AG04450 (cell line): ENCODE data around the gene TRIM37. TPM values are rescaled to one million over a fixed set of nuclear protein-coding genes. Genes with fewer than 3 reads are reported as not detected.

Experiments used
- CTCF ChIA-PET: fragments of 300-600, 350-600 bp; formaldehyde crosslinking; extraction: SDS; loops from one replicate; lab custom pipeline; 2022; ENCODE audit warnings: antibody characterized with exemption, inconsistent platforms; lab: Charles Lee
- POLR2A ChIA-PET: fragments of 350-600 bp; formaldehyde crosslinking; extraction: SDS; loops from one replicate; lab custom pipeline; 2021; ENCODE audit warnings: antibody characterized with exemption, inconsistent platforms; lab: Yijun Ruan, JAX
- DNase-seq: peaks from one replicate; pipeline ENCODE4 v3.0.0-alpha.2; 2011; ENCODE audit warnings: low read depth, low spot score
- H3K27ac ChIP-seq: one replicate; pipeline ENCODE4 v1.5.1; 2012; ENCODE audit warnings: low read depth, low read length, control low read depth
- H3K27me3 ChIP-seq: one replicate; pipeline ENCODE4 v1.6.0; 2012; ENCODE audit warnings: low read length; ENCODE audit not compliant: control insufficient read depth, insufficient read depth
- H3K4me3 ChIP-seq: 2 replicates; pipeline ENCODE4 v1.5.1; 2011; ENCODE audit warnings: mild to moderate bottlenecking, low read depth, low read length, control low read depth
- H3K9me3 ChIP-seq: 2 replicates; pipeline ENCODE4 v1.5.1; 2012; ENCODE audit warnings: low read length; ENCODE audit not compliant: control insufficient read depth, insufficient read depth
- polyA plus RNA-seq: library from polyadenylated mRNA; depleted of rRNA; stranded (reverse); fragments of >200 nt; gene quantifications from 2 replicates; pipeline ENCODE4 v1.2.3, GENCODE V29; 2011
- TF ChIP-seq, protein P1 (sequence below): IDR thresholded peaks from 2 replicates; pipeline ENCODE4 v1.5.1; 2011; ENCODE audit warnings: low read depth, low read length, control low read depth, inconsistent platforms

Gene TRIM37
- polyA plus RNA-seq, 1 experiment: 34.8 TPM

DNA sequence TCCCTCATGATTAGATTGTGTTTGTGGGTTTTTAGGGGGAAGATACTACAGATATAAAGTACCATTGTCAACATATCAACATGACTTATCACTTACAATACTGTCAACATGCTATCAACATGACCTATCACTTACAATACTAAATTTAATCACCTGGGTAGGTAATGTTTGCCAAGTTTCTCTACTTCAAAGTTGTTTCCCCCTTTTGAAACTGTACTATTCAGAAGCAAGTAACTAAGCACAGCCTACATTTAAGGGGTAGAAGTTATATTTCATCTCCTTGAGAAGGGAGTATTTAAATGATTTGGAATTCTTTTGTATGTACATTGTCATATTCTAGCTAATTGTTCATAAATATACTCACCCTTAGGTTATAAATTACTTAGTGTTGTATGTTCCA is 68.7 kb downstream of the TRIM37 start:
- POLR2A ChIA-PET: no interaction called here
- CTCF ChIA-PET: interaction anchor here (1.5 kb wide), 1 partner anchor 519 kb away, joined by 4 read pairs; no protein-coding TSS in a partner anchor
- Histone ChIP-seq H3K27ac (no peak overlapping the region), H3K27me3 (no peaks in the 10 kb centered on the region), H3K9me3 (no peaks in the 10 kb centered on the region), H3K4me3 (no peak overlapping the region)
- DNase-seq: no peak
- TF ChIP-seq, protein P1, sequence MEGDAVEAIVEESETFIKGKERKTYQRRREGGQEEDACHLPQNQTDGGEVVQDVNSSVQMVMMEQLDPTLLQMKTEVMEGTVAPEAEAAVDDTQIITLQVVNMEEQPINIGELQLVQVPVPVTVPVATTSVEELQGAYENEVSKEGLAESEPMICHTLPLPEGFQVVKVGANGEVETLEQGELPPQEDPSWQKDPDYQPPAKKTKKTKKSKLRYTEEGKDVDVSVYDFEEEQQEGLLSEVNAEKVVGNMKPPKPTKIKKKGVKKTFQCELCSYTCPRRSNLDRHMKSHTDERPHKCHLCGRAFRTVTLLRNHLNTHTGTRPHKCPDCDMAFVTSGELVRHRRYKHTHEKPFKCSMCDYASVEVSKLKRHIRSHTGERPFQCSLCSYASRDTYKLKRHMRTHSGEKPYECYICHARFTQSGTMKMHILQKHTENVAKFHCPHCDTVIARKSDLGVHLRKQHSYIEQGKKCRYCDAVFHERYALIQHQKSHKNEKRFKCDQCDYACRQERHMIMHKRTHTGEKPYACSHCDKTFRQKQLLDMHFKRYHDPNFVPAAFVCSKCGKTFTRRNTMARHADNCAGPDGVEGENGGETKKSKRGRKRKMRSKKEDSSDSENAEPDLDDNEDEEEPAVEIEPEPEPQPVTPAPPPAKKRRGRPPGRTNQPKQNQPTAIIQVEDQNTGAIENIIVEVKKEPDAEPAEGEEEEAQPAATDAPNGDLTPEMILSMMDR: no peak

GRCh38 chr17:59030811-59031210 is 75.9 kb downstream of the TRIM37 start:
- ChIA-PET POLR2A (no interaction called here), CTCF (no interaction called here)
- Histone ChIP-seq H3K27ac (no peak overlapping the region), H3K9me3 (no peaks in the 10 kb centered on the region), H3K4me3 (no peak overlapping the region), H3K27me3 (no peaks in the 10 kb centered on the region)
- TF ChIP-seq, protein P1: no peak
- no peak for DNase-seq

DNA sequence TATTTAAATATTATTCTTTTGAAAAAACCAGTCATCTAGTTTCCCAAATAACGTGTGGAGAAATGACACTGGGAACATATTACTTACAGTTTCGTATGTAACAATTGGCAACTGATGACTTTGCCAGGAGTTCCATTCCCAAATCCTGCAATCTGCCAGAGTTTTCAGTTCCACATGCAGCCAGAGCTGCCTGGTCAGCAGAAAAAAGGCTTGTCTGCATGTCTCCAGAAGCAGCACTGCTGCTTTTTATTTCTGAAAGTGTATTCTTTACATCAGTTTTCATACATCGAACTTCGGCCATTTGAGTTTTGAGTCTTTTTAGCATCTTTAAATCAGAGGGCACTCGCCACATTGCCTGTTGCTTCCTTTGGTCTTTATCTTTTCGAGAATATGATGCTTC is 78.4 kb downstream of the TRIM37 start:
- H3K27me3 ChIP-seq: no peaks in the 10 kb centered on the region
- H3K4me3 ChIP-seq: no peak overlapping the region
- CTCF ChIA-PET: no interaction called here
- DNase-seq: no peak
- H3K27ac ChIP-seq: no peak overlapping the region
- POLR2A ChIA-PET: no interaction called here
- no peaks in the 10 kb centered on the region for H3K9me3 ChIP-seq
- TF ChIP-seq, protein P1: no peak

- CTCF ChIA-PET: no interaction called here
- POLR2A ChIA-PET: no interaction called here
- H3K9me3 ChIP-seq: no peaks in the 10 kb centered on the region
- no peak for DNase-seq
- TF ChIP-seq, protein P1: no peak
- no peaks in the 10 kb centered on the region for H3K27me3 ChIP-seq
- H3K27ac ChIP-seq: no peak overlapping the region
- H3K4me3 ChIP-seq: no peak overlapping the region
Measured at GRCh38 chr17:59027750-59028149, 78.9 kb downstream of the TRIM37 start.

GRCh38 chr17:59026176-59026939 is 80.3 kb downstream of the TRIM37 start:
- ChIA-PET CTCF (no interaction called here), POLR2A (no interaction called here)
- TF ChIP-seq, protein P1: no peak
- Histone ChIP-seq H3K9me3 (no peaks in the 10 kb centered on the region), H3K27ac (no peak overlapping the region), H3K4me3 (no peak overlapping the region), H3K27me3 (no peaks in the 10 kb centered on the region)
- DNase-seq: no peak
